Anterior cingulate cortex (tissue), 58 donors: Measurements from ENCODE around the gene HIVEP2.
"Not testable (repeated sequence)": the region's sequence is repeated elsewhere in the genome, so short reads cannot be mapped to it uniquely, and the experiment has no call there.

Experiments used
- DNase-seq, 58 donors: peaks; one replicate each; lab custom pipeline; 2025; lab: John Stamatoyannopoulos, UW

The HIVEP2 gene

DNA sequence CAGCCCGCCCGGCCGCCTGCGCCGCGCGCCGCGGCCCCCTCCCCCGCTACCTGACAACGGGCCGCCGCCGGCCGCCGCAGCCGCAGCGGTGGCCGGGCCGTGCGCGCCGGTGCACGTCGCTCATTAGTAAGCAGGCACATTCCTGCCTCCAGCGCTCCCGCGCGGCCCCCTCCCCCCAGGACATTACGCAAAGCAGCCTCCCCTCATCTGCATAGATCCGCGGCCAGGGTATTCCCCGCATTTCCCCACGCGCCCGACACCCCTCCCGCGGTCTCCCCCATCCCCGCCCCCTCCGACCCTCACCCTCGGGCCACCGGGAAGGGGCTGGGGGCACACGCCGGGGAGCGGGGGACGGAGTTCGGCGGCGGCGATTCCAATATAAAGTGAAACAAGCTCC is at the start of gene HIVEP2:
Gene HIVEP2 (minus strand): TSS at position 128 of the 397 bp plus-strand sequence. CDS start 170,438 bp downstream, outside the sequence.
- peak in 56 of 58 donors; percentile 21 to 88 (median 73) for DNase-seq

GRCh38 chr6:142993977-142994376 is 49.0 kb upstream of the HIVEP2 start:
- DNase-seq: no peak

GRCh38 chr6:142987490-142987889 is 42.5 kb upstream of the HIVEP2 start:
- no peak for DNase-seq

DNA sequence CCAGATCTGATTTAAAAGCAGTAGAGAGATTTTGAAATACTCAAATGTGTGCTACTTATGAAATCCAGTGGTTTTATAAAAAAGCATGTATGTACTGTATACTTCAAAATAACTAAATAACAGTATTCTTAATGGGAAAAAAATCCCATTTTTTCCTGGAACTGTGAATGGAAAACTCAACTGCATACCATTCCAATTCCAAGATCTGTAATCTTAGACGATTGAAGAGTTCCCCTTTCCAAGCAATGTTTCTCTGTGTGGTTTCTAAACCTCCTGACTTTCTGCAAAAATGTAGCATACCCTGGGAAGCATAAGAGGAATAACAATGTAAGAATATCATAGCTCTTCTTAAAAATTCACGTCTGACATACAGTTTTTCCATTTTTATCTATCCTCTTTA is 40.3 kb upstream of the HIVEP2 start:
- DNase-seq: no peak

GRCh38 chr6:142984386-142984785 is 39.4 kb upstream of the HIVEP2 start:
- DNase-seq: no peak

GRCh38 chr6:142975365-142975764 is 30.4 kb upstream of the HIVEP2 start:
- DNase-seq: no peak

- DNase-seq: not testable (repeated sequence)
Observed at GRCh38 chr6:142970941-142971340, 26.0 kb upstream of the HIVEP2 start.

DNA sequence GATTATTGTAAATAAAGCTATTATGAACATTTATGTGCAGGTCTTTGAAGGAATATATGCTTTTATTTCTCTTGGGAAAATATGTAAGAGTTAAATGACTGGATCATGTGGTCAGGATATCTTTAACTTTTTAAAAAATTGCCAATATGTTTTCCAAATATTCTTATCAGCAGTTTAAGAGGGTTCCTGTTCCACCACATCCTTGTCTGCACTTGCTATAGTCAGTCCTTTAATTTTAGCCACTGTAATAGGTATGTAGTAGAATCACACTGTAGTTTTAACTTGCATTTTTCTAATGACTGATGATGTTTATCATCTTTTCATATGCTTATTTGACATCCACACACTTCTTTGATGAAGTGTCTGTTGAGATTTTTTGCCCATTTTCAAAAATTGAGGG is 23.6 kb upstream of the HIVEP2 start:
- no peak for DNase-seq

GRCh38 chr6:142966294-142966693 is 21.3 kb upstream of the HIVEP2 start:
- DNase-seq: no peak

- DNase-seq: no peak
Observed at GRCh38 chr6:142965164-142965563, 20.2 kb upstream of the HIVEP2 start.

DNA sequence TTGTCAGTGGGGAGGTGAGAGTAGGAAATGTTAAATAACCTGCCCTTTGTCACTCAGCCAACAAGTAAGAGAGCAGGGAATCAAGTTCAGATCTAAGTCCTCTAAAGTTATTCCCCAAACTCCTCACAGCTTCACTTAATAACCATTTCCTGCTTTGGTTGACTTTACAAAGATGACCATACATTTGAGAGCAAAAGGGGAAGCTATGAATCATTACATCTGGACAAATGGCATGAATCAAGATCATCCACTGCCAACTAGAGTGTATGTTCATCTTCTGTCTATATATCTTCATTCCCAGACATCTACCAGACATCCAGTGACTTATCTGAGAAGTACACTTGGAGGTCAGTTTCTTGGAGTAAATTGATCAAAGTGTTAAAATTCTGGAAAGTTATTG is 15.1 kb upstream of the HIVEP2 start:
- DNase-seq: no peak

- DNase-seq: no peak
Observed at GRCh38 chr6:142958343-142958742, 13.4 kb upstream of the HIVEP2 start.

DNA sequence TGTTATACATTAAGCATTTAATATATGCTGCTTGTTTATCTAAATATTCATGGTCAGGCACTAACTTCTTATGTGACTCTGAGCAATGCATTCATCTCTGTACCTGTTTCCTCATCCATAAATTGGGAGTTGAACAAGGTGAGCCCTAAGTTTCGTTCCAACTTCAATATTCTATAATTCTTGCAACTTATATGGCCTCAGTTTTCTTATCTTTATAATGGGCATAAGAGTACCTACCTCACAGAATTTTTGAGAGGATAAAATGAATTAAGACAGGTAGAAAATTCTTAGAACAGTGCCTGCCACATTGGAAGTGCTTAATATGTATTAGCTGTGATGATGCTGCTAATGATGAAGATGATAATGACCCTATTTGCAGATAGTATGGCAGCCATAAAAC is 11.8 kb upstream of the HIVEP2 start:
- no peak for DNase-seq

DNA sequence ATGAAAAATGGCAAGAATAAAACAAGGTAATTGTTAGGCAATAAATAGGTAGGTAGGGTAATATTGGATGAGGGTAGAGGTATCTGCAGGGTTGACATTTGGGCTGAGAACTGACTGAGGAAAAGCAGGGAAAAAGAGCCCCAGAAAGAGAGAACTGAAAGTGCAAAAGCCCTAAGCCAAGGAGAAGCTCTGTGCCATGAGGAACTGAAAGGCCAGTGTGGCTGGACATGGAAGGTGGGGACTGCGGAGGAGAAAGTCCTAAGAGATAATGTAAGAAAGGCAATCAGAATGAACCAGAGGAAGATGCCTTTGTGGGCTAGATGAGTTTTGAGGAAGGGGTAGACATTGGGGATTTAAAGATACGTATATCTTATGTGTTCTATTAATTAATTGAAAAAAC is 9.9 kb upstream of the HIVEP2 start:
- DNase-seq: peak in 2 of 58 donors; percentile 6

DNA sequence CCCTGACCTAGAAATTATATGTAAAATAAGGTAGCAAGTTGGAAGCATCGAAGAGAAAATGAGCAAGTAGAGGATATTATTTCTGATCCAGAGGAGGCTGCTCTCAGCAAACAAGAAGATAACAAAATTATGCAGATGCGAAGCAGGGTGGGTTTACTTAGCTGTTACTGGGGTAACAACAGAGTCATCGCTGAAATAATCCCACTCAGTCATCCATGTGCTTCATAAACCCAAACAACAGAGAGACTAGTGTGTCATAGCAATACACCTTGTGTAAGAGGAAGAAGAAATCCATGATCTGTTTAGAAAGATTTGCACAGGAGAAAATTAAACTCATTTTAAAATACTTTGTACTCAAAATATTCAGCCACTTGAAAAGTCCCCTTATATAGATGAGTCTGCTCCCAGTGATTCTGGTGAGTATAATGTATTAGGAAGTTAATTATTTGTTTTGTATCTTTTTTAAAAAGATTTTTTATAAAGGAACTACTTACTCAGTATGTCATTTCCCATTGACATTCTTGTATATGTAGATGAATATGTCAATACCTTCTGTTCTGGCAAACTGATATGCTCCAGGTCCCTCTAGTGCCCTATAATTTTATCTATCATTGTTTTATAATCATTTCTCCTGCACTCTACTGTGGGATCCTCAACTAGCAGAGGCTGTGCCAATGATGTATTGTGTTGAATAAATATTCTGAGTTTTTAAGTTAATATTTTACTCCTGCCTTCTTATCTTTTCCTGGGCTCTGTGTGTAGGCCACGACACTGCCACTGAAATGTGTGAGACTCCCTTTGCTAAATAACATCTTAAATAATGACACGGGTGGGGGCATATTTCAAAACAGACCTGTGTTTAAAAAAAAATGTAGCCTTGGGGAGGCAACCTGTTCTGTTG is 8.6 kb upstream of the HIVEP2 start:
- DNase-seq: no peak

DNA sequence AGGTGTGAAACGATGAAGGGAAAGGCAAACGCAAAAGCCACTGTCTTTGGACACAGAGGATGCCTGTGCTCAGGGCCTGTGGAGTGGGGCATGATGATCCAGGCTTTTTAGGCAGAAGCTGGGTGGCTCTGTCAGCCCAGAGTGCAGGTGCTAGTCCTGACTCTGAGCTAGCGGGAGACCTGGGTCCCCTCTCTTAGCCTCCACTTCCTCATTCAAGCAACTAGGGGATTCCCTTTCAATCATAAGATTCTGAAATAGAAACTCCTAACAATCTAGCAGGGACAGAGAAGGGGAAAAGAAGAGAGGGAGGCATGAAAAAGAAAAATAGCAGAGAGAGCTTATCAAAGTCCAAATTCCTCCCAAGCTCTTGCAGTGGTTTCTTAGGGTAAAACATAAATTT is 7.6 kb upstream of the HIVEP2 start:
- no peak for DNase-seq

DNA sequence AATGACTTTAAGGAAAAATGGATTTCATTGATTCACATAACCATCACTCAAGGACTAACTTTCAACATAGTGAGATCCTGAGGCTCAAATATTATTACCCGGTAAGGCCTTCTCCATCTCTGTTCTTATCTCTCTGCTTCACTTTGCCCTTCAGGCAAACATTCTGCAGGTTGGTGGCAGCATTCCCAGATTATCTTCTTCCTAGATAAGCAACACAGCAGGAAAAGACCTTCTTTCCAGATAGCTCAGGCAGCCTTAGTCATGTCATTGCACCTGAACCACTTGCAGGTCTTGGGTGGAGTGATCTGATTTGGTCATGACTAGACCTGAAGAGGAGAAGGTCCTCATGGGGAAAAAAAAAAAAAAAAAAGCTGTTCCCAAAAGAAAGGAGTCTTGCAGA is 5.3 kb upstream of the HIVEP2 start:
- no peak for DNase-seq

GRCh38 chr6:142947714-142948480 is 2.9 kb upstream of the HIVEP2 start:
- DNase-seq: peak in 1 of 58 donors; percentile 6

- peak in 54 of 58 donors; percentile 15 to 80 (median 56) for DNase-seq
Observed at GRCh38 chr6:142946924-142947713, 2.1 kb upstream of the HIVEP2 start.

GRCh38 chr6:142946181-142946923 is 1.4 kb upstream of the HIVEP2 start:
- DNase-seq: peak; percentile 51 to 99 (median 94)
